Measurements from ENCODE around the gene MSTN.

DNA sequence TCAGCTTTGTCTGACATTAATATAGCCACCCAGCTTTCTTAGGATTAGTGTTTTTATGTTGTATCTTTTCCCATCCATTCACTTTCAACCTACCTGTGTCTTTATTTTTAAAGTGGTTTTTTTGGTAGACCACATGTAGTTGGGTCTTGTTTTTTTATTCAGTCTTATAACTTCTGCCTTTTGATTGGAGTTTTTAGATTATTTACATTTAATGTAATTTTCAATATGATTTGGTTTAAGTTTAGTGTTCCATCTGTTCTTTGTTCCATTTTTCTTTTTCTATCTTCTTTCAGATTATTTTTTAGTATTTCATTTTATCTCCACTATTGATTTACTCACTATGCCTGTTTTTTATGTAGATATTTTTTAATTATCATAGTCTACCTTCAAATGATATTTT, 13.1 kb upstream of the MSTN start:
- no peak for TF ChIP-seq OSR1 (CRISPR knock-in tag; IDR thresholded peaks at IDR 0.05)
- TF ChIP-seq CSDC2 (CRISPR knock-in tag; IDR thresholded peaks at IDR 0.05), result no peak
- no peak for TF ChIP-seq ZNF70 (CRISPR knock-in tag; IDR thresholded peaks at IDR 0.05)
- no peak for TF ChIP-seq ZFP3 (CRISPR knock-in tag; IDR thresholded peaks at IDR 0.05)
- TF ChIP-seq, protein P1, sequence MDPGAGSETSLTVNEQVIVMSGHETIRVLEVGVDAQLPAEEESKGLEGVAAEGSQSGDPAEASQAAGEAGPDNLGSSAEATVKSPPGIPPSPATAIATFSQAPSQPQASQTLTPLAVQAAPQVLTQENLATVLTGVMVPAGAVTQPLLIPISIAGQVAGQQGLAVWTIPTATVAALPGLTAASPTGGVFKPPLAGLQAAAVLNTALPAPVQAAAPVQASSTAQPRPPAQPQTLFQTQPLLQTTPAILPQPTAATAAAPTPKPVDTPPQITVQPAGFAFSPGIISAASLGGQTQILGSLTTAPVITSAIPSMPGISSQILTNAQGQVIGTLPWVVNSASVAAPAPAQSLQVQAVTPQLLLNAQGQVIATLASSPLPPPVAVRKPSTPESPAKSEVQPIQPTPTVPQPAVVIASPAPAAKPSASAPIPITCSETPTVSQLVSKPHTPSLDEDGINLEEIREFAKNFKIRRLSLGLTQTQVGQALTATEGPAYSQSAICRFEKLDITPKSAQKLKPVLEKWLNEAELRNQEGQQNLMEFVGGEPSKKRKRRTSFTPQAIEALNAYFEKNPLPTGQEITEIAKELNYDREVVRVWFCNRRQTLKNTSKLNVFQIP (CRISPR knock-in tag; IDR thresholded peaks at IDR 0.05; ENCODE audit: borderline replicate concordance, low read depth), result no peak
- TF ChIP-seq TCF4 (CRISPR knock-in tag; IDR thresholded peaks at IDR 0.05; ENCODE audit: borderline replicate concordance), result no peak
- TF ChIP-seq, protein P2, sequence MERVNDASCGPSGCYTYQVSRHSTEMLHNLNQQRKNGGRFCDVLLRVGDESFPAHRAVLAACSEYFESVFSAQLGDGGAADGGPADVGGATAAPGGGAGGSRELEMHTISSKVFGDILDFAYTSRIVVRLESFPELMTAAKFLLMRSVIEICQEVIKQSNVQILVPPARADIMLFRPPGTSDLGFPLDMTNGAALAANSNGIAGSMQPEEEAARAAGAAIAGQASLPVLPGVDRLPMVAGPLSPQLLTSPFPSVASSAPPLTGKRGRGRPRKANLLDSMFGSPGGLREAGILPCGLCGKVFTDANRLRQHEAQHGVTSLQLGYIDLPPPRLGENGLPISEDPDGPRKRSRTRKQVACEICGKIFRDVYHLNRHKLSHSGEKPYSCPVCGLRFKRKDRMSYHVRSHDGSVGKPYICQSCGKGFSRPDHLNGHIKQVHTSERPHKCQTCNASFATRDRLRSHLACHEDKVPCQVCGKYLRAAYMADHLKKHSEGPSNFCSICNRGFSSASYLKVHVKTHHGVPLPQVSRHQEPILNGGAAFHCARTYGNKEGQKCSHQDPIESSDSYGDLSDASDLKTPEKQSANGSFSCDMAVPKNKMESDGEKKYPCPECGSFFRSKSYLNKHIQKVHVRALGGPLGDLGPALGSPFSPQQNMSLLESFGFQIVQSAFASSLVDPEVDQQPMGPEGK (CRISPR knock-in tag; IDR thresholded peaks at IDR 0.05; ENCODE audit: borderline replicate concordance), result no peak
- no peak for TF ChIP-seq ZFP30 (CRISPR knock-in tag; IDR thresholded peaks at IDR 0.05)
